Neural cell (in vitro differentiated cells): Measurements from ENCODE around the gene SSBP3. TPM values are rescaled to one million over a fixed set of nuclear protein-coding genes. Genes with fewer than 3 reads are reported as not detected.
A peak's percentile ranks its signal among the peaks of the same experiment; 100 is the strongest.

Experiments
- H2AFZ ChIP-seq: fragments of 200-600, 300-800 bp; sonication (generic), shearing (Covaris generic); 2 replicates; pipeline ENCODE4 v1.6.0; 2014; ENCODE audit warnings: low read depth, mild to moderate bottlenecking, antibody characterized with exemption, low read length, moderate library complexity
- H3F3A ChIP-seq: fragments of 200-600 bp; shearing (Covaris generic); 2 replicates; pipeline ENCODE4 v1.6.1; 2016; ENCODE audit warnings: mild to moderate bottlenecking, moderate library complexity, mixed read lengths, antibody characterized with exemption, low read length; ENCODE audit not compliant: insufficient read depth, poor library complexity, severe bottlenecking
- H3K27ac ChIP-seq: fragments of 200-600, 300-800 bp; sonication (generic), shearing (Covaris generic); 2 replicates; pipeline ENCODE4 v1.5.1; 2014; ENCODE audit warnings: mild to moderate bottlenecking, low read length, moderate library complexity
- H3K27me3 ChIP-seq: fragments of 300-800, 200-600 bp; sonication (generic), shearing (Covaris generic); 2 replicates; pipeline ENCODE4 v1.6.0; 2014; ENCODE audit warnings: mild to moderate bottlenecking, low read depth, low read length, moderate library complexity; ENCODE audit not compliant: insufficient read depth
- H3K36me3 ChIP-seq: fragments of 300-800, 200-600 bp; sonication (generic), shearing (Covaris generic); 2 replicates; pipeline ENCODE4 v1.5.1; 2014; ENCODE audit warnings: mild to moderate bottlenecking, antibody characterized with exemption, low read length, moderate library complexity; ENCODE audit not compliant: insufficient read depth
- H3K4me2 ChIP-seq: fragments of 300-800, 200-600 bp; sonication (generic), shearing (Covaris generic); 2 replicates; pipeline ENCODE4 v1.6.0; 2014; ENCODE audit warnings: mild to moderate bottlenecking, low read length
- H3K4me3 ChIP-seq: fragments of 300-800, 200-600 bp; sonication (generic), shearing (Covaris generic); 2 replicates; pipeline ENCODE4 v1.5.1; 2014; ENCODE audit warnings: mild to moderate bottlenecking, low read length, moderate library complexity
- H3K79me2 ChIP-seq: fragments of 200-600 bp; shearing (Covaris generic); replicated peaks from 2 replicates; pipeline ENCODE4 v1.6.0; 2014; ENCODE audit warnings: mild to moderate bottlenecking, low read length, moderate library complexity; ENCODE audit not compliant: insufficient read depth
- H3K9ac ChIP-seq: fragments of 300-800, 200-600 bp; sonication (generic), shearing (Covaris generic); 2 replicates; pipeline ENCODE4 v1.6.1; 2016; ENCODE audit warnings: mild to moderate bottlenecking, low read length, mixed read lengths
- H3K9me2 ChIP-seq: fragments of 200-600 bp; shearing (Covaris generic); 2 replicates; pipeline ENCODE4 v1.6.1; 2016; ENCODE audit warnings: mild to moderate bottlenecking, low read length, mixed read lengths; ENCODE audit not compliant: insufficient read depth
- H3K9me3 ChIP-seq: fragments of 200-600, 300-800 bp; sonication (generic), shearing (Covaris generic); 2 replicates; pipeline ENCODE4 v1.6.1; 2016; ENCODE audit warnings: mild to moderate bottlenecking, mixed run types, low read length, moderate library complexity, mixed read lengths
- H4K20me1 ChIP-seq: fragments of 200-600 bp; shearing (Covaris generic); 2 replicates; pipeline ENCODE4 v1.6.1; 2016; ENCODE audit warnings: mild to moderate bottlenecking, mixed run types; ENCODE audit not compliant: insufficient read depth
- EP300 ChIP-seq: fragments of 450-650 bp; conservative IDR thresholded peaks from 2 replicates; pipeline ENCODE4 v1.6.1; 2014; ENCODE audit warnings: antibody characterized with exemption, mild to moderate bottlenecking, moderate library complexity; ENCODE audit not compliant: poor library complexity, severe bottlenecking
- EZH2 ChIP-seq: fragments of 200-600, 300-800 bp; shearing (Covaris generic), sonication (generic); IDR thresholded peaks from 2 replicates; pipeline ENCODE4 v1.6.1; 2014; ENCODE audit warnings: antibody characterized with exemption, low read length, borderline replicate concordance, mild to moderate bottlenecking; ENCODE audit not compliant: insufficient read depth, poor library complexity, severe bottlenecking
- MXI1 ChIP-seq: fragments of 450-650 bp; conservative IDR thresholded peaks from 2 replicates; pipeline ENCODE4 v1.6.1; 2014; ENCODE audit warnings: antibody characterized with exemption, mild to moderate bottlenecking; ENCODE audit not compliant: poor library complexity, severe bottlenecking
- POLR2AphosphoS5 ChIP-seq: IDR thresholded peaks from 2 replicates; pipeline ENCODE4 v1.6.1; 2012
- RAD21 ChIP-seq: fragments of 450-650 bp; conservative IDR thresholded peaks from 2 replicates; pipeline ENCODE4 v1.6.1; 2014; ENCODE audit warnings: antibody characterized with exemption, mild to moderate bottlenecking, moderate library complexity
- SMC3 ChIP-seq: fragments of 450-650 bp; conservative IDR thresholded peaks from 2 replicates; pipeline ENCODE4 v1.6.1; 2014; ENCODE audit warnings: antibody characterized with exemption, mild to moderate bottlenecking, moderate library complexity; ENCODE audit not compliant: poor library complexity
- TAF1 ChIP-seq: IDR thresholded peaks from 2 replicates; pipeline ENCODE4 v1.6.1; 2012; ENCODE audit warnings: low read depth
- polyA plus RNA-seq: library from polyadenylated mRNA; depleted of rRNA; stranded (reverse); fragments of >200 nt; gene quantifications from 2 replicates; pipeline ENCODE4 v1.2.3, GENCODE V29; 2014
- TF ChIP-seq, protein P1 (sequence below): fragments of 450-650 bp; IDR thresholded peaks from 2 replicates; pipeline ENCODE4 v1.5.1; 2014; ENCODE audit warnings: antibody characterized with exemption, mild to moderate bottlenecking, moderate library complexity; ENCODE audit not compliant: poor library complexity, severe bottlenecking
- TF ChIP-seq, protein P2 (sequence below): IDR thresholded peaks from 2 replicates; pipeline ENCODE4 v1.6.1; 2012; ENCODE audit warnings: borderline replicate concordance

Gene SSBP3
- polyA plus RNA-seq, 1 donor from 2014 or later, result 77.4 TPM

DNA sequence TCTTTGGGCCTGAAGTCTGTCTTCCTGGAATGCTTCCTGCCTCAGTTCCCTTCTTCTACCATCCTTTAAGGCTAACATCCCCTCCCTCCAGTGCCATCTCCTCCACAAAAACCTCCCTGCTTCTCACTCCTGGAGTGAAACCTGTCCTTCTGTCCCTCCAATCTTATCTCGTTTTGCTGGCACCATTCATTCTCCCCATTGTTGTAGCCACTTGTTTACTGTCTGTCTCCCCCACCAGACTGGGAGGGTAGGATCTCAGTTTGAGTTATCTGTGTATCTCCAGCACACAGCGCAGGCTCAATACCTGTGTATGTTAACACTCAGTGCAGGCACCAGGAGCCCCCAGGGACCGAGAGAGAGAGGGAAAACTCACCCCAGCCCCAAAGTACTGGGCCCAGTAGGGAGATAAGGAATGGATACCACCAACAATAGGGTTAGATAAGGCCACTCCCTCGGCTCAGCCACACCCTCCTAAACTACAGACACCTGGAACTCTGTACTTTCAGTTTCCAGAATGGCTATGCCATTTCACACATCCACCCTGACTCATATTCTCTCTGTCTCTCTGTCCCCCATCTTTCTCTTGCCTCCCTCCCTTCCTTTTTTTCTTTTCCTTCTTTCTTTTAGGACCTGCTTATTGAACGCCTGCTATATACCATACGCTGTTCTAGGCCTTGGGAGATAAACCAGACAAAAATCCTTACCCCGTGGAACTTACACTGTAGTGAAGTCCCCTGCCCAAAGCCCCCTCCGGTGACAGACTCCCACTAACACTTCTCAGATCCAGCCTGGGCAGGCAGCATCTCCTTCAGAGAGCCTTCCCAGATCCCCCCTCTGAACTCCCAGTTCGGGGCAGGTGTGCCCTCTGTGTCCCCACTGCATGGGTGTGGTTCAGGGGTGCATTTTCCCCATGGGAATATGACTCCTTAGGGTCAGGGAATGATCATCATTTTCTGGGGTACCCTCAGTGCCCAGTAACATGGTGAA lies 3.3 kb upstream of the SSBP3 start:
- Histone ChIP-seq H3K4me3 (no peak overlapping the region), H3F3A (no peaks in the 10 kb centered on the region), H4K20me1 (peaks cover under 1% of the 10 kb centered on the region), H3K79me2 (peaks cover 11% of the 10 kb centered on the region), H3K9me3 (no peaks in the 10 kb centered on the region), H3K4me2 (no peak overlapping the region), H3K36me3 (no peaks in the 10 kb centered on the region), H3K27me3 (no peaks in the 10 kb centered on the region), H3K27ac (peak overlapping the region; percentile 94), H2AFZ (no peak overlapping the region), H3K9ac (no peak overlapping the region), H3K9me2 (no peaks in the 10 kb centered on the region)
- TF ChIP-seq TAF1 (no peak), POLR2AphosphoS5 (no peak), EP300 (no peak), SMC3 (no peak), MXI1 (no peak), EZH2 (no peak), RAD21 (no peak)
- TF ChIP-seq, protein P1, sequence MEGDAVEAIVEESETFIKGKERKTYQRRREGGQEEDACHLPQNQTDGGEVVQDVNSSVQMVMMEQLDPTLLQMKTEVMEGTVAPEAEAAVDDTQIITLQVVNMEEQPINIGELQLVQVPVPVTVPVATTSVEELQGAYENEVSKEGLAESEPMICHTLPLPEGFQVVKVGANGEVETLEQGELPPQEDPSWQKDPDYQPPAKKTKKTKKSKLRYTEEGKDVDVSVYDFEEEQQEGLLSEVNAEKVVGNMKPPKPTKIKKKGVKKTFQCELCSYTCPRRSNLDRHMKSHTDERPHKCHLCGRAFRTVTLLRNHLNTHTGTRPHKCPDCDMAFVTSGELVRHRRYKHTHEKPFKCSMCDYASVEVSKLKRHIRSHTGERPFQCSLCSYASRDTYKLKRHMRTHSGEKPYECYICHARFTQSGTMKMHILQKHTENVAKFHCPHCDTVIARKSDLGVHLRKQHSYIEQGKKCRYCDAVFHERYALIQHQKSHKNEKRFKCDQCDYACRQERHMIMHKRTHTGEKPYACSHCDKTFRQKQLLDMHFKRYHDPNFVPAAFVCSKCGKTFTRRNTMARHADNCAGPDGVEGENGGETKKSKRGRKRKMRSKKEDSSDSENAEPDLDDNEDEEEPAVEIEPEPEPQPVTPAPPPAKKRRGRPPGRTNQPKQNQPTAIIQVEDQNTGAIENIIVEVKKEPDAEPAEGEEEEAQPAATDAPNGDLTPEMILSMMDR, result no peak
- TF ChIP-seq, protein P2, sequence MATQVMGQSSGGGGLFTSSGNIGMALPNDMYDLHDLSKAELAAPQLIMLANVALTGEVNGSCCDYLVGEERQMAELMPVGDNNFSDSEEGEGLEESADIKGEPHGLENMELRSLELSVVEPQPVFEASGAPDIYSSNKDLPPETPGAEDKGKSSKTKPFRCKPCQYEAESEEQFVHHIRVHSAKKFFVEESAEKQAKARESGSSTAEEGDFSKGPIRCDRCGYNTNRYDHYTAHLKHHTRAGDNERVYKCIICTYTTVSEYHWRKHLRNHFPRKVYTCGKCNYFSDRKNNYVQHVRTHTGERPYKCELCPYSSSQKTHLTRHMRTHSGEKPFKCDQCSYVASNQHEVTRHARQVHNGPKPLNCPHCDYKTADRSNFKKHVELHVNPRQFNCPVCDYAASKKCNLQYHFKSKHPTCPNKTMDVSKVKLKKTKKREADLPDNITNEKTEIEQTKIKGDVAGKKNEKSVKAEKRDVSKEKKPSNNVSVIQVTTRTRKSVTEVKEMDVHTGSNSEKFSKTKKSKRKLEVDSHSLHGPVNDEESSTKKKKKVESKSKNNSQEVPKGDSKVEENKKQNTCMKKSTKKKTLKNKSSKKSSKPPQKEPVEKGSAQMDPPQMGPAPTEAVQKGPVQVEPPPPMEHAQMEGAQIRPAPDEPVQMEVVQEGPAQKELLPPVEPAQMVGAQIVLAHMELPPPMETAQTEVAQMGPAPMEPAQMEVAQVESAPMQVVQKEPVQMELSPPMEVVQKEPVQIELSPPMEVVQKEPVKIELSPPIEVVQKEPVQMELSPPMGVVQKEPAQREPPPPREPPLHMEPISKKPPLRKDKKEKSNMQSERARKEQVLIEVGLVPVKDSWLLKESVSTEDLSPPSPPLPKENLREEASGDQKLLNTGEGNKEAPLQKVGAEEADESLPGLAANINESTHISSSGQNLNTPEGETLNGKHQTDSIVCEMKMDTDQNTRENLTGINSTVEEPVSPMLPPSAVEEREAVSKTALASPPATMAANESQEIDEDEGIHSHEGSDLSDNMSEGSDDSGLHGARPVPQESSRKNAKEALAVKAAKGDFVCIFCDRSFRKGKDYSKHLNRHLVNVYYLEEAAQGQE, result no peak

DNA sequence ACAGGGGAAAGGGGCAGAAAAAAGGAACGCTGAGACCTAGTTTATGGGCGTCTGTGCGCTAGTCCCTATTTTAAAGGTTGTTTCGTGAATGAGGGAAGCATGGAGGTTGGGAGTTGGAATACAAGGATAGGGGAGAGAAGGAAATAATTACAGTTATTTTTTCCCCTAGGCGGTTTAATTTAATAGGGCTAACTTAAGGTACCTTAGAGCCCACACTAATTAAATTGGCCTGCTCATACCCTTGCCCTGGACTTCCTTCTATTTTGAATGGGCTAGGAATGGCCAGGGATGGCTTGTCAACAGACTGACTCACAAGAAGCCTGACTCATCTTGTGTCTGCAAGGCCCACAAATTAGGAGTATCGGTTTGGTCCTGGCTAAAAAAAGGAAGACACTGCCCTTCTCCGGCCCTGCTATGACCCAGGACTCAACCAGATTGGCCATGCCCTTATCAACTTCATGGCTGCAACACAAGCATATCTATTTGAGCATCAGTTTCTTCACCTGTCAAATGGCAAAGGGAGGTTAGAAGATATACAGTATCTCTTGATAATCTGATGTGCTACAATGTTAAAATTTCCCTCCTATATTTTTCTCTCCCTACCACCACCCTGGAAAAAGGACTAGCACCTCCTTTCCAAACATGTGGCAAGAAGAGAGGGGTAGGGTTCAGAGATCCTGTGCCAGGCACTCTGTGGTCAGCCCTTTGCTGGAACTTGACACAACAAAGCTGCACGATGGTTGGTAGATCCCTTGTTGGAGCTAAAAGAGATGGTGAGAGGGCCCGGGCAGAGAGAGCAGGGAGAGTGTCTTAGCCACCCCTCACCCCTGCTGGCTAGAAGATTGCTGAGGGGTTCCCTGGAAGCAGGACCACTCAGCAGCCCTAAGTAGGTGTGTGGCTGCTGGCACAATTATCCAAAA lies 2.2 kb upstream of the SSBP3 start:
- H3K9ac ChIP-seq, result peak overlapping the region; percentile 90
- H3K9me3 ChIP-seq, result no peaks in the 10 kb centered on the region
- H3F3A ChIP-seq, result no peaks in the 10 kb centered on the region
- no peak for TF ChIP-seq POLR2AphosphoS5
- TF ChIP-seq, protein P2, result no peak
- TF ChIP-seq MXI1, result no peak
- TF ChIP-seq RAD21, result no peak
- TF ChIP-seq SMC3, result no peak
- TF ChIP-seq EZH2, result no peak
- TF ChIP-seq, protein P1, result no peak
- TF ChIP-seq TAF1, result no peak
- TF ChIP-seq EP300, result no peak
- no peaks in the 10 kb centered on the region for H3K36me3 ChIP-seq
- peak overlapping the region; percentile 87 for H3K4me3 ChIP-seq
- H3K4me2 ChIP-seq, result peak overlapping the region; percentile 56
- peaks cover 21% of the 10 kb centered on the region for H3K79me2 ChIP-seq
- peak overlapping the region; percentile 94 for H3K27ac ChIP-seq
- no peaks in the 10 kb centered on the region for H3K27me3 ChIP-seq
- no peak overlapping the region for H2AFZ ChIP-seq
- H3K9me2 ChIP-seq, result no peaks in the 10 kb centered on the region
- peaks cover 11% of the 10 kb centered on the region for H4K20me1 ChIP-seq
